Erythroblast (primary cell): ENCODE data around the gene CDH13.

Experiments used
- GATA1 ChIP-seq: IDR thresholded peaks from 2 replicates; pipeline ENCODE4 v1.6.1; 2011; ENCODE audit warnings: low read depth, mild to moderate bottlenecking, control low read depth, low read length, moderate library complexity
- POLR2A ChIP-seq: IDR thresholded peaks from 2 replicates; pipeline ENCODE4 v1.6.1; 2011; ENCODE audit warnings: mild to moderate bottlenecking, low read length

DNA sequence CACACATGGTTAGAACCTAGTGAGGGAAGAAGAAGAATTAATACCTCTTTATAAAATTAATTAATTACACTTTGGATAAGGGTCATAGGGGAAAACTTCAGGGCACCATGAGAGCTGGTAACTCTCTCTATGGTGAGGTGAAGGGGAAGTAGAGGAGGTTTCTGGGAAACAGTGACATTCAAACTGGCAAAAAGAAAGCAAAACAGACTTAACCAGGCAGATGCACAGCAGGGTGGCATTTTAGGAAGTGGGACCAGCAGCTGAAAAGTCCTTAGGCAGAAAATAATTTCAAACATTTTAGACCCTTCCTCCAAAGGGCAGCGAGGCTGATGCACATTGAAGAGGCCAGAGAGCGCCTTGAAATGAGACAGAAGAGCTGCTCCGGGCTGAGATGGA is 157.8 kb downstream of the CDH13 start:
- TF ChIP-seq POLR2A: no peak
- no peak for TF ChIP-seq GATA1
